ENCODE measurements around the gene COG2. TPM values are rescaled to one million over a fixed set of nuclear protein-coding genes. Genes with fewer than 3 reads are reported as not detected.

Gene COG2
- total RNA-seq, 4 donors from 2014 or later = 23.5 to 33.6 (median 26.0) TPM

DNA sequence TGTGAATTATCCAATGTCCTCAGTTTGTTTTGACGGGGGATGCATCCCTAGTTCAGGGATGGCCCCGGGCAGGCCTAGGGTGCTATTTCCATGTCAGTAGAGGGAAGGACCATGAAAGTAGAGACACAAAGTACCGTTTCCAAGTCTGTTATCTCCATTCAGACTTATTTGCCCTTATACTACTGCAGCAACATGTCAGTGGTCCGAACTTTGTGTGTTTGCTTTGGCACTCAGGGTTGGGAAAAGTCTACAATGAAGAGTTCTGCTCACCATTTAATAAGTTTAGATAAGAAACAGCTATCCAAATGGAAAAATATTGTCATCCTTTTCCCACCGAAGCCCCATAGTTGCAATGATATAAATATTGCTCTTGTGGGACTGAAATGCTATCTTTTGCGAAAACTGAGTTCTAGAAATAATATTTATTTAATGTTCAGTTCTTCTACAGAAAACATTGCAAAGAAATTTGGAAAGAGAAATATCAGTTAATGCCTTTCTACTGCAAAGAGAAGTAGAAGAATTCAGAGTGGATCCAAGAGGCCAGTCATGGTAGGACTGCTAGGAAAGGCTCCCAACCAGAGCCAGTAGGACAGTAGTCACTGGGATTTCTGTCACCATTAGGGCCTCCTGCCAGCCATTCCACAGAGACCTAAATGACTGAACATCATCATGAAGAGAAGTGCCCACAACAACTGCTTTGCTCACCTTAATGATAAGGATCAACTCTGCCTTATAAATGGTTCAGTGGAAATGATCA lies 83.2 kb downstream of the COG2 start:
- Histone ChIP-seq H3K9me3 (no peaks in the 10 kb centered on the region), H3K36me3 (no peaks in the 10 kb centered on the region), H3K4me3 (no peak overlapping the region), H3K27ac (no peak overlapping the region), H3K4me1 (no peaks in the 10 kb centered on the region), H3K27me3 (no peaks in the 10 kb centered on the region)
- no peak for ATAC-seq
- TF ChIP-seq, protein P1, sequence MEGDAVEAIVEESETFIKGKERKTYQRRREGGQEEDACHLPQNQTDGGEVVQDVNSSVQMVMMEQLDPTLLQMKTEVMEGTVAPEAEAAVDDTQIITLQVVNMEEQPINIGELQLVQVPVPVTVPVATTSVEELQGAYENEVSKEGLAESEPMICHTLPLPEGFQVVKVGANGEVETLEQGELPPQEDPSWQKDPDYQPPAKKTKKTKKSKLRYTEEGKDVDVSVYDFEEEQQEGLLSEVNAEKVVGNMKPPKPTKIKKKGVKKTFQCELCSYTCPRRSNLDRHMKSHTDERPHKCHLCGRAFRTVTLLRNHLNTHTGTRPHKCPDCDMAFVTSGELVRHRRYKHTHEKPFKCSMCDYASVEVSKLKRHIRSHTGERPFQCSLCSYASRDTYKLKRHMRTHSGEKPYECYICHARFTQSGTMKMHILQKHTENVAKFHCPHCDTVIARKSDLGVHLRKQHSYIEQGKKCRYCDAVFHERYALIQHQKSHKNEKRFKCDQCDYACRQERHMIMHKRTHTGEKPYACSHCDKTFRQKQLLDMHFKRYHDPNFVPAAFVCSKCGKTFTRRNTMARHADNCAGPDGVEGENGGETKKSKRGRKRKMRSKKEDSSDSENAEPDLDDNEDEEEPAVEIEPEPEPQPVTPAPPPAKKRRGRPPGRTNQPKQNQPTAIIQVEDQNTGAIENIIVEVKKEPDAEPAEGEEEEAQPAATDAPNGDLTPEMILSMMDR (IDR thresholded peaks at IDR 0.05) = no peak
- TF ChIP-seq POLR2AphosphoS5 (IDR thresholded peaks at IDR 0.05) (no peak), EP300 (IDR thresholded peaks at IDR 0.05) (no peak), POLR2A (IDR thresholded peaks at IDR 0.05) (no peak)
- 53 to 69% methylated on average over 6 of the region's 6 CpGs for WGBS, 2 donors (ENCODE audit: low coverage in 1 of 2)

DNA sequence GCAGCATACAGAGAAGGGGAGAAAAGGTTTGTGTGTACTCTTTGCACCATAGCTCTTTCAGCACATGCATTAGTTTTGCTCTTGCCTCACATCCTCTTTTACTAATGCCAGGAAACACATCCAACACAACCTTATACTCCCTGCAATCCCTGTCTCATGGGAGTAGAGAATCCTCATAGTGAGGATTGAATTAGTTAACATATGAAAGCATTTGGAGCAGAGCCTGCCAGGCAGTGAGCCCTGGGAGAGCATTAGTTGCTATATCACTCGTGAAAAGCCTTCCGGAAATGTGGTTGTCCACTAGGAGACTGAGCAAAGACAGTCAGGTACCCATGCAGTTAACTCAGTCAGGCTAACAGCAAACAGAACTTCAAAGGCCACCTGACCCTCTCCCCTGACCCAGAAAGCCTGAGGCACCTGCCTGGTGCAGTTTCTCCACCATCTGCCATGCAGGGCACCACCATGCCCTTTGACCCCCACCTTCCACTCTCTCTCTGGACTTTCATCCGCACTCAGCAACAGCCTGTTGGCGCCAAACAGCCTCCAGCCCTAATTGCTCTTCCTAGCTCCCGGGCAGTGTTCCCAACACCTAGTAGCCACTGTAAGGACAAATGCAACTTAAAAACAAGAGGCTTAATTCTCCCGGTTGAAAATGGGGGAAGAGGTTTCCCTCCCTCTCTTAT lies 86.6 kb downstream of the COG2 start:
- peak; percentile 46 for ATAC-seq

DNA sequence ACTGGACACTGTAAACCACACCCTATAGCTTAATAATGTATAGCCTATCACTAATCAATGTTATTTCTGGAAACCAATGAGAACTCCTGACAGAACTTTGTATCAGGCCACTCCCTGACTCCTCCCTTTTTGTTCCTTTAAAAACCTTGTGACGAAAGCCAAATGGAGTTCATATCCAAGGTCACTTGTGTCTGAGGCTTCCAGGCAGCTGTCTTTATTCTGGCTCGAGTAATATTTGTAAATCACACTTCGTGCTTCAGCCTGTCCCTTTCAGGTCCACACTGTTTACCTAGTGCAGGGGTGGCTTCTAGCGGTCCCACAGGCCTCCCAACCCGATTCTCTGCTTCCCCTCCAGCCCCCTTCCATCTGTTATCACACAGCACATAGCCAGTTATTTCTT lies 88.7 kb downstream of the COG2 start:
- Histone ChIP-seq H3K36me3 (no peaks in the 10 kb centered on the region), H3K27ac (no peak overlapping the region), H3K4me3 (no peak overlapping the region), H3K27me3 (no peaks in the 10 kb centered on the region), H3K4me1 (no peaks in the 10 kb centered on the region), H3K9me3 (no peaks in the 10 kb centered on the region)
- TF ChIP-seq POLR2AphosphoS5 (IDR thresholded peaks at IDR 0.05) = no peak
- ATAC-seq = peak; percentile 30
- WGBS, 2 donors (ENCODE audit: low coverage in 1 of 2) = 22 to 27% methylated on average over 5 of the region's 5 CpGs

More for the DNA sequence above, 86.6 kb downstream of the COG2 start:
- Histone ChIP-seq H3K27ac (no peak overlapping the region), H3K9me3 (no peaks in the 10 kb centered on the region), H3K36me3 (no peaks in the 10 kb centered on the region), H3K4me3 (no peak overlapping the region), H3K27me3 (no peaks in the 10 kb centered on the region), H3K4me1 (no peaks in the 10 kb centered on the region)
- 31 to 39% methylated on average over 3 to 6 of the region's 6 CpGs for WGBS, 2 donors (ENCODE audit: low coverage in 1 of 2)
- no peak for TF ChIP-seq POLR2AphosphoS5 (IDR thresholded peaks at IDR 0.05)
- TF ChIP-seq, protein P1 (IDR thresholded peaks at IDR 0.05) = no peak

DNA sequence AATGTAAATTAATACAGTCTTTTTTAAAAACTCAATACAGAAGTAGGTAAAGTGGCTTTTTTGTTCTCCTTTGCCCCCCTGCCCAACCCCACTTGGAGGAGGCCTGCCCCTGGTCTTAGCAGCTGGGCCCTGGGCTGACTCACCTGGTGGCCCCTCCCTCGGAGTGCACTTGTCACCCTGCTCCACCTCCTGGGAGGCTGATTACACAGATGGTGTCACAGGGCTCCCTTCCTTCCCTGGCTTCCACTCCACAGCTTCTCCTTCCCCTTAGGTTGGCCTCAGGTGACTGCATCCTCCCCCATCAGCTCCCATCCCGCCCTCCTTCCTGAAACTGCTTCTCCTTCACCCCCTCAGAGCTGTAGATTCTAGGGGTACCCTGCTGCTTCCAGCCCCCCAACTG lies 93.2 kb downstream of the COG2 start:
- Histone ChIP-seq H3K36me3 (no peaks in the 10 kb centered on the region), H3K27ac (no peak overlapping the region), H3K4me3 (no peak overlapping the region), H3K4me1 (no peaks in the 10 kb centered on the region), H3K9me3 (no peaks in the 10 kb centered on the region), H3K27me3 (no peaks in the 10 kb centered on the region)
- ATAC-seq = no peak
- TF ChIP-seq POLR2A (IDR thresholded peaks at IDR 0.05) (no peak), EP300 (IDR thresholded peaks at IDR 0.05) (no peak), POLR2AphosphoS5 (IDR thresholded peaks at IDR 0.05) (no peak)
- TF ChIP-seq, protein P1 (IDR thresholded peaks at IDR 0.05) = no peak
- 56% methylated on average over 2 of the region's 2 CpGs; no CpG with 5 or more reads in 1 of the 2 donors for WGBS, 2 donors (ENCODE audit: low coverage in 1 of 2)

DNA sequence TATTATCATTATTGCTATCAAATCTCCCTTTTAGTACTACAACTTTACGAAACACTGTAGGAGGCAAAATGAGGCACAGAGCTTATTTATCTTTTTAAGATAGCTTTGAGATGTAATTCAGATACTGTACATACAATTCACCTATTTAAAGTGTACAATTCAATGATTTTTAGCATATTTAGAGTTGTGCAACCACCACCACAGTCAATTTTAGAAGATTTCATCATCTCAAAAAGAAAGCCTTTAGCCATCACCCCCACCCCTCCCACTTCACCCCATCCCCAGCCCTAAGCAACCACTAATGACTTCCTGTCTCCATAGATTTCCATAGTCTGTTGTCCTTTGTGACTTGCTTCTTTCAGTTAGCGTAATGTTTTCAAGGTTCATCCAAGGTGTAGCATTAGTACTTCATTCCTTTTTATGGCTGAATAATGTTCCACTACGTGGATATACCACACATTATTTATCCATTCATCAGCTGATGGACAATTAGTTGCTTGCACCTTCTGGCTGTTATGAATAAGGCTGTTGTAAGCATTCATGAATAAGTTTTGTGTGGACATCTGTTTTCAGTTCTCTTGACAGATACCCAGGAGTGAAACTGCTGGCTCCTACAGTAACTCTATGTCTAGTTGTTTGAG lies 95.5 kb downstream of the COG2 start:
- no peaks in the 10 kb centered on the region for H3K36me3 ChIP-seq
- WGBS, 2 donors (ENCODE audit: low coverage in 1 of 2) = 86 to 93% methylated on average over 3 of the region's 3 CpGs
- H3K9me3 ChIP-seq = no peaks in the 10 kb centered on the region

More for the DNA sequence above, 95.5 kb downstream of the COG2 start:
- Histone ChIP-seq H3K27me3 (no peaks in the 10 kb centered on the region), H3K4me1 (no peaks in the 10 kb centered on the region), H3K4me3 (no peak overlapping the region), H3K27ac (no peak overlapping the region)
- no peak for TF ChIP-seq POLR2A (IDR thresholded peaks at IDR 0.05)
- TF ChIP-seq, protein P1 (IDR thresholded peaks at IDR 0.05) = no peak
- TF ChIP-seq POLR2AphosphoS5 (IDR thresholded peaks at IDR 0.05) = no peak
- TF ChIP-seq EP300 (IDR thresholded peaks at IDR 0.05) = no peak
- no peak for ATAC-seq
